Ovary (tissue), 9 donors: ENCODE measurements around the gene DSCAM. TPM values are rescaled to one million over a fixed set of nuclear protein-coding genes. Genes with fewer than 3 reads are reported as not detected.

ENCODE experiments used
- DNase-seq, 5 donors: peaks; one replicate each; pipeline ENCODE4 v3.0.0-alpha.2; 2019 to 2020
- H3K27ac ChIP-seq, 2 donors: fragments of 200-600 bp; one replicate each; pipeline versions ENCODE4 v1.5.1 to v1.8.0; 2019 to 2022
- H3K27me3 ChIP-seq: fragments of 200-600 bp; one replicate; pipeline ENCODE4 v1.8.0; 2022
- H3K36me3 ChIP-seq: fragments of 200-600 bp; sonication (generic); one replicate; pipeline ENCODE4 v1.5.1; 2019
- H3K4me1 ChIP-seq: one replicate; pipeline ENCODE4 v1.8.1; 2013; ENCODE audit warnings: mild to moderate bottlenecking, moderate library complexity; ENCODE audit not compliant: insufficient read depth
- H3K4me3 ChIP-seq: fragments of 200-600 bp; sonication (generic); one replicate; pipeline ENCODE4 v1.5.1; 2017
- H3K9me3 ChIP-seq, 2 donors: fragments of 200-600 bp in 1 of 2; sonication (generic) in 1 of 2; one replicate each; pipeline versions ENCODE4 v1.5.1 to v1.8.1; 2013 to 2019; ENCODE audit warnings: mild to moderate bottlenecking in 1 of 2, moderate library complexity in 1 of 2
- EP300 ChIP-seq: sonication (generic); formaldehyde crosslinking; IDR thresholded peaks from one replicate; pipeline ENCODE4 v1.6.1; 2017; ENCODE audit warnings: antibody characterized with exemption
- POLR2A ChIP-seq: fragments of 450-650 bp; IDR thresholded peaks from one replicate; pipeline ENCODE4 v1.6.1; 2017; ENCODE audit warnings: antibody characterized with exemption, mild to moderate bottlenecking, moderate library complexity
- WGBS, 3 donors: extraction: QIAGEN DNeasy Blood & Tissue Kit in 1 of 3; methylation state at CpG; one replicate each; pipeline versions ENCODE4 v1.1.5 to v1.1.7; 2013 to 2017; 5-methylcytosine and 5-hydroxymethylcytosine counted together
- intact Hi-C, 4 donors: fragments of 100-400 bp; cut with DNase I; formaldehyde crosslinking; loops; one replicate each; pipeline versions ENCODE4 v1.11.0 to v1.15.1; 2022 to 2023
- polyA plus RNA-seq, 2 donors: library from polyadenylated mRNA; stranded (reverse); fragments of 200-250 nt in 1 of 2; fragments of 350-450 nt in 1 of 2; fragmentation: Illumina TruSeq in 1 of 2; extraction: RNeasy Lipid Tissue Mini Kit (QIAGEN cat#74804) in 1 of 2; gene quantifications; one replicate each; pipeline ENCODE4 v1.2.3, GENCODE V29; 2013 to 2014
- total RNA-seq, 7 donors: library from RNA; depleted of rRNA in 2 of 7; stranded (reverse); fragments of >200 nt in 2 of 7; fragmentation: NEBNext Ultra II Directional in 3 of 7; extraction: Animal tissue kit (Norgen Biotek cat#: 25700) in 3 of 7; gene quantifications; one replicate each; pipeline versions ENCODE4 v1.1.0 to v1.2.4, GENCODE V29; 2016 to 2023
- TF ChIP-seq, protein P1 (sequence below), 3 donors: fragments of 450-650 bp in 2 of 3; fragments of 200-600 bp in 1 of 3; IDR thresholded peaks; one replicate each; pipeline versions ENCODE4 v1.5.1 to v1.8.0; 2016 to 2022; ENCODE audit warnings: antibody characterized with exemption in 3 of 3, mild to moderate bottlenecking in 1 of 3
- donor health status: DM: no; HTN: no; CAD: no; lungs with moderate emphysema.
- donor health status: DM: no; HTN: no; CAD: no.
- donor health status: Bipolar disorder and iron deficiency.
- donor health status: DM: yes; HTN: yes; CAD: no.
- donor health status: DM: no; HTN: no; CAD: no.
- donor health status: DM: yes; HTN: yes; CAD: no.

DSCAM gene
- total and polyA plus RNA-seq, 9 donors = under 0.01 to 0.12 (median 0.04) TPM; not detected in 5

DNA sequence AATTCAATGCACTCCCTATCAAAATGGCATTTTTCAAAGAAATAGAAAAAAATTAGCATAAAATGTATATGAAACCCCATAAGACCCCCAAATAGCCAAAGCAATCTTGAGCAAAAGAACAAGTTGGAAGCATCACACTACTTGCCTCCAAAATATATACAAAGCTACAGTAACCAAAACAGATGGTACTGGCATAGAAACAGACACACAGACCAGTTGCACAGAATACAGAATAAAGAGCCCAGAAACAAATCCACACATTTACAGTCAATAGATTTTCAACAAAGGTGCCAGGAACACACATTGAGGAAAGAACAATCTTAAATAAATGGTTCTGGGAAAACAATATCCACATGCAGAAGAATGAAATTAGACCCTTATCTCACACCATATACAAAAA lies 350.8 kb downstream of the DSCAM start:
- Histone ChIP-seq H3K4me1 (no peaks in the 10 kb centered on the region), H3K9me3 (no peaks in the 10 kb centered on the region), H3K4me3 (no peak overlapping the region), H3K27ac (no peak overlapping the region), H3K36me3 (no peaks in the 10 kb centered on the region), H3K27me3 (no peaks in the 10 kb centered on the region)
- DNase-seq = no peak
- intact Hi-C loops = no loop called here
- TF ChIP-seq EP300 = no peak
- TF ChIP-seq, protein P1, sequence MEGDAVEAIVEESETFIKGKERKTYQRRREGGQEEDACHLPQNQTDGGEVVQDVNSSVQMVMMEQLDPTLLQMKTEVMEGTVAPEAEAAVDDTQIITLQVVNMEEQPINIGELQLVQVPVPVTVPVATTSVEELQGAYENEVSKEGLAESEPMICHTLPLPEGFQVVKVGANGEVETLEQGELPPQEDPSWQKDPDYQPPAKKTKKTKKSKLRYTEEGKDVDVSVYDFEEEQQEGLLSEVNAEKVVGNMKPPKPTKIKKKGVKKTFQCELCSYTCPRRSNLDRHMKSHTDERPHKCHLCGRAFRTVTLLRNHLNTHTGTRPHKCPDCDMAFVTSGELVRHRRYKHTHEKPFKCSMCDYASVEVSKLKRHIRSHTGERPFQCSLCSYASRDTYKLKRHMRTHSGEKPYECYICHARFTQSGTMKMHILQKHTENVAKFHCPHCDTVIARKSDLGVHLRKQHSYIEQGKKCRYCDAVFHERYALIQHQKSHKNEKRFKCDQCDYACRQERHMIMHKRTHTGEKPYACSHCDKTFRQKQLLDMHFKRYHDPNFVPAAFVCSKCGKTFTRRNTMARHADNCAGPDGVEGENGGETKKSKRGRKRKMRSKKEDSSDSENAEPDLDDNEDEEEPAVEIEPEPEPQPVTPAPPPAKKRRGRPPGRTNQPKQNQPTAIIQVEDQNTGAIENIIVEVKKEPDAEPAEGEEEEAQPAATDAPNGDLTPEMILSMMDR (IDR thresholded peaks at IDR 0.05) = no peak
- no peak for TF ChIP-seq POLR2A

DNA sequence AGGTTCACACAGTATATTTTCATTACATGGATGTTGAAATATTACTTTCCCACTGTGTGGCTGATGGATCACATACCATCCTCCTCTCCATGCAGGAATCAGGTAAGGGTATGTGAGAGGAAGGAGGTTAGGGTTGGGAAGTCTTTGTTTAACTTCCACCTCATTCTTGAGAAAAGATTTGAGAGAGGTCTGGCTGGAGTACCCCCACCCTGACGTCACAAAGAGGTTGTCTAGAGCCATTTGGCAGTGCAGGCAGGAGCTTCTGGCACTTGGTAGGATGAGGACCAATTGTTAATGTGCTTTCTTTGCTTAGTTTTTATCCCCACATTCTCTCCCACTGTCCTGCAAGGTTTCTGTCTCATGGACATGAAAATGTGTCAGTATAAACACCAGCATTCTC lies 356.6 kb downstream of the DSCAM start:
- H3K4me1 ChIP-seq = no peaks in the 10 kb centered on the region
- TF ChIP-seq, protein P1 (IDR thresholded peaks at IDR 0.05) = no peak
- TF ChIP-seq EP300 (no peak), POLR2A (no peak)
- no peaks in the 10 kb centered on the region for H3K9me3 ChIP-seq
- no peaks in the 10 kb centered on the region for H3K27me3 ChIP-seq
- no peak overlapping the region for H3K4me3 ChIP-seq
- no peak for DNase-seq
- intact Hi-C loops = no loop called here
- 58 to 71% (median 71%) methylated on average over 1 of the region's 1 CpG for WGBS, 3 donors
- H3K36me3 ChIP-seq = no peaks in the 10 kb centered on the region
- no peak overlapping the region for H3K27ac ChIP-seq

DNA sequence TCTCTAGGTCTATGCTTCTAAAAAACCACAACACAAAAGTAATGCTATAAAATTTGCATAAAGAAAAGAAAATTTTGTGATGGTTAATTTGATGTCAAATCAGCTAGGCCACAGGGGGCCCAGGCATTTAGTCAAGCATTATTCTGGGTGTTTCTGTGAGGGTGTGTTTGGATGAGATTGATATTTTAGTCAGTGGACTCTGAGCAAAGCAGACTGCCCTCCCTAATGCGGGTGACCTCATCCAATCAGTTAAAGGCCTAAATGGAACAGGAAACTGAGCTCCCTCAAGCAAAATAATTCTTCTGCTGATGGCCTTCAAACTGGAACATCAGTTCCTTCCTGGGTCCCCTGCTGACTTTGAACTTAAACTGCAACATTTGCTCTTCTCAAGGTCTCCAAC lies 358.0 kb downstream of the DSCAM start:
- Histone ChIP-seq H3K36me3 (no peaks in the 10 kb centered on the region), H3K4me3 (no peak overlapping the region), H3K27me3 (no peaks in the 10 kb centered on the region), H3K27ac (no peak overlapping the region), H3K9me3 (no peaks in the 10 kb centered on the region), H3K4me1 (no peaks in the 10 kb centered on the region)
- intact Hi-C loops = no loop called here
- no peak for TF ChIP-seq POLR2A
- TF ChIP-seq, protein P1 (IDR thresholded peaks at IDR 0.05) = no peak
- no peak for TF ChIP-seq EP300
- no peak for DNase-seq
- WGBS, 3 donors = 55 to 71% (median 69%) methylated on average over 1 of the region's 1 CpG

GRCh38 chr21:40481764-40482163 lies 365.2 kb downstream of the DSCAM start:
- no peak for TF ChIP-seq EP300
- TF ChIP-seq POLR2A = no peak
- TF ChIP-seq, protein P1 (IDR thresholded peaks at IDR 0.05) = no peak
- DNase-seq = no peak
- intact Hi-C loops = no loop called here
- 84 to 86% (median 86%) methylated on average over 9 of the region's 9 CpGs for WGBS, 3 donors
- H3K27me3 ChIP-seq = no peaks in the 10 kb centered on the region
- H3K4me1 ChIP-seq = no peaks in the 10 kb centered on the region
- no peak overlapping the region for H3K4me3 ChIP-seq
- no peaks in the 10 kb centered on the region for H3K9me3 ChIP-seq
- H3K27ac ChIP-seq = no peak overlapping the region
- H3K36me3 ChIP-seq = no peaks in the 10 kb centered on the region

- 54 to 64% (median 62%) methylated on average over 15 of the region's 15 CpGs for WGBS, 3 donors
Measured at GRCh38 chr21:40474513-40474912, 372.4 kb downstream of the DSCAM start.

More at GRCh38 chr21:40474513-40474912, 372.4 kb downstream of the DSCAM start:
- Histone ChIP-seq H3K4me1 (no peaks in the 10 kb centered on the region), H3K36me3 (no peaks in the 10 kb centered on the region), H3K9me3 (no peaks in the 10 kb centered on the region), H3K27me3 (no peaks in the 10 kb centered on the region), H3K4me3 (no peak overlapping the region), H3K27ac (no peak overlapping the region)
- intact Hi-C loops = no loop called here
- no peak for DNase-seq
- TF ChIP-seq, protein P1 (IDR thresholded peaks at IDR 0.05) = no peak
- no peak for TF ChIP-seq EP300
